GM19372 (cell line): Measurements from ENCODE around the gene GPALPP1.
"Not testable (repeated sequence)": the region's sequence is repeated elsewhere in the genome, so short reads cannot be mapped to it uniquely, and the experiment has no call there.

Experiments
- ATAC-seq: cut with Tn5 transposase; IDR thresholded peaks from one replicate; pipeline ENCODE4 v1.9.1; 2021; ENCODE audit warnings: mild to moderate bottlenecking, low read depth, moderate library complexity; ENCODE audit not compliant: unreplicated experiment

The GPALPP1 gene

DNA sequence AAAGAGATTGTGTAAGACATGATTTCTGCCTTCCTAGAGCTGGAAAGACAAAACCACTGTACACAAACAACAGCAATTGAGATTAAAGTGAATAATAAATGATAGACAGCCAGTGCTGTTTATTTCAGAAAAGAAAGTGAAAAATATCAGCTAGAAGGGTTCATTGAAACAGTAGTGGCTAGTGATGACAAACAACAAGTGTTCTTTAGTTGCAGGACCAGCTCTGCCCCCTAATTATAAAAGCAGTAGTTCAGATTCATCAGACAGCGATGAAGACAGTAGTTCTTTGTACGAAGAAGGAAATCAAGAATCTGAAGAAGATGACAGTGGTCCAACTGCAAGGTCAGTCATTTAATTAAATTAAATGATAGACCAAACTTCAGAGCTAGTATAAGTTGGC, 14.8 kb downstream of the GPALPP1 start:
- ATAC-seq = no peak

DNA sequence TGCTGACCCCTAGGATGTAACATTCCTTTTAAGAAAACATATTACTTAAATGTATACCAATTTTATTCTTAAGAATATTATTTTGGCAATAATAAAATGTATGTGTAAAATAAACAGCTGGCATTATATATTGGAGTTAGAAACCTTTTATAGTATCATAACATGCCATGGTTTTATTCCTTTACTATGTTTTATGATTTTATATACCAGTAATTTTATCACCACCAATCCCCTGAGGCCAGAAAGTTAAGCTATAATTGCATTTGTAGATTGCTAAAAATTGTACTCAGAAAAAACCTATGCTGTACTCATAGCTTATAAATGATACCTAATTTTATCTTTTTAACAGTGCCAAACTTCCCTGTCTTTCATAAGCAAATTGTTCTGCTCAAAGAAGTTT, 17.9 kb downstream of the GPALPP1 start:
- no peak for ATAC-seq

DNA sequence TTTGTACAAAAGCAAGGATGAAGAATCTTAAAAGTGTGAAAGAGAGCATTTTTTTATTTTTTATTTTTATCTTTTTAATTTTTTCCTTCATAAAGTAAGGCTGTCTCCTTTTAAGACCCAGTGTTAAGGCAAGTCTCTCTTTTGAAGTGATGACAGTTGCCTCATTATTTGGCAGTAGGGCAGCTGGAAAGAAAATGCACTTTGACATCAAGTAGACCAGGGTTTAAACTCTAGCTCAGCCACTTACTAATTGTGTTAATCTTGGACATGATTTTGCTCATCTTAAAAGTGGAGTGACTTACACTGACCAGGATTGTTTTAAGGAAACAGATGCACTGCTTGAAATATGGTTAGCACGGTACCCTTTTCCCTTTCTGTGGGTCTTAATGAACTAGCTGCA, 18.5 kb downstream of the GPALPP1 start:
- ATAC-seq = no peak

DNA sequence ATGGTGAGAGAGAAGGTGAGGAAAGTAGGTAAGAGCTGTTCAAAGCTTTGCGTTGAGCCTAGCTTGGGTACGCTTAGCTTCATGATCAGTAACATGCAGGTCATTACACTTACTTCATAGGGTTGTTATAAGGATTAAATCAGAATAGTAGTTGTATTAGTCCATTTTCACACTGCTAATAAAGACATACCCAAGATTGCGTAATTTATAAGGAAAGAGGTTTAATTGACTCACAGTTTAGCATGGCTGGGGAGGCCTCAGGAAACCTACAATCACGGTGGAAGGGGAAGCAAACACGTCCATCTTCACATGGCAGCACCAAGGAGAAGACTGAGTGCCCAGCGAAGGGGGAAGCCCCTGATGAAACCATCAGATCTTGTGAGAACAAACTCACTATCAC, 21.9 kb downstream of the GPALPP1 start:
- ATAC-seq = no peak

DNA sequence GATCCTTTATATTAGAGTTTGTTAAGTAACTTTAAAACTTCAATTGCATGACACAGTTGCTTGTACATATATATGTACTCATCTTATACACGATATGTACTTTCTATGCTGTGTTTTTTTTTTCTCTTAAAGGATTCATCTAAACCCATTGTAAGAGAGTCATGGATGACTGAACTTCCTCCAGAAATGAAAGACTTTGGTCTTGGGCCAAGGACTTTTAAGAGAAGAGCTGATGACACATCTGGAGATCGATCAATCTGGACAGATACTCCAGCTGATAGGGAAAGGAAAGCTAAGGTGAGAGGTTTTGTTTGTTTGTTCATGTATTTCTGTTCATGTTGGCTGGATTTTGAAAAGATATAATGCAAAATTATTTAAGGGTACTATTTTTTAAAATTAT, 26.0 kb downstream of the GPALPP1 start:
- no peak for ATAC-seq

DNA sequence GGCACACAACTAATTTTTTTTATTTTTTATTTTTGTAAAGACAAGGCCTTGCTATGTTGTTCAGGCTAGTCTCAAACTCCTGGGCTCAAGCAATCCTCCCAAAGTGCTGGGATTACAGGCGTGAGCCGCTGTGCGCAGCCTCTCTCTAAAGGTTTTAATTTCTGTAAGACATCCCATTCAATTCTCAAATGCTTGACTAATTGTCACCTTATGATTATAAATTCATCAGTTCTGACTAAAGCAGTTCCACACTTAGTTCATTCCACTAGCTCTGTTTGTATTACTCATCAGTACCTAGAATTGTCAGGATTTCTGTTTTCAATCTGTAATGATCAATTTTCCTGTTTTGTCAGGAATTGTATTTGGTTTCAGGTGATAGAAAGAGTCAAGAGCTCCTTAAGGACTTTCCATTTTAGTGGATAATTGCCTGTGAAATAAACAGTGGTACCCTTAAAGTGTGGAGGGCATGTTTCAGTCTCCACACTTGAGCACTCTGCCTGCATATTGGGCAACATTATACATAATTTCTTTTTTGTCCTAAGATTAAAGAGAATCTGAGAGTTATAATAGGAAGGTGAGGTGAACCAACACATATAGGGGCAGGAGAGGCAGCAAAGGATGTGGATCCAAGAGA, 27.6 kb downstream of the GPALPP1 start:
- no peak for ATAC-seq

DNA sequence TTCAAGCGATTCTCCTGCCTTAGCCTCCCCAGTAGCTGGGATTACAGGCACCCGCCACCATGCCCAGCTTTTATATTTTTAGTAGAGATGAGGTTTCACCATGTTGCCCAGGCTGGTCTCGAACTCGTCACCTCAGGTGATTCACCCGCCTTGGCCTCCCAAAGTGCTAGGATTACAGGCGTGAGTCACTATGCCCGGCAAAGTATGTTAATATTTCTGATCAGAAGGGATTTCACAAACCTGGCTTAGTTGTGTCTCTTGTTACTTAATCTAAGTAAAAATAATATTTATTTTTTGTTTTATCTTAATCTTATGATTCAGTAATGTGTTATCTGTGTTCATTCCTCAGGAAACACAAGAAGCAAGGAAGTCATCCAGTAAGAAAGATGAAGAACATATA, 30.6 kb downstream of the GPALPP1 start:
- not testable (repeated sequence) for ATAC-seq

DNA sequence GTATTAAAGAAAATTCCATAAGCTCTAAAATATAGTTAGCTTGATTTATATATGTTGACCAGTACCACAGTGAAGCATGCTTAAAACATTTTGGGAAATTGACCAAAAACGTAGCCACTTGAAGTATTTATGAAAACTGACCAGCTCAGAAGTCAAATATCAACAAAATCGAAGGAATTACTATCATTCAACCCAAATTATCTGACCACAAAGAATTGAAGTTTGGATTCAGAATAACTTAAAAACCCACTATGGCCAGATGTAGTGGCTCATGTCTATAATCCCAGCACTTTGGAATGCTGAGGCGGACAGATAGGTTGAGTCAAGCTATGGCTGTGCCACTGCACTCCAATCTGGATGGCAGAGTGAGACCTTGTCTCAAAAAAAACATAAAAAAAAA, 31.9 kb downstream of the GPALPP1 start:
- no peak for ATAC-seq

DNA sequence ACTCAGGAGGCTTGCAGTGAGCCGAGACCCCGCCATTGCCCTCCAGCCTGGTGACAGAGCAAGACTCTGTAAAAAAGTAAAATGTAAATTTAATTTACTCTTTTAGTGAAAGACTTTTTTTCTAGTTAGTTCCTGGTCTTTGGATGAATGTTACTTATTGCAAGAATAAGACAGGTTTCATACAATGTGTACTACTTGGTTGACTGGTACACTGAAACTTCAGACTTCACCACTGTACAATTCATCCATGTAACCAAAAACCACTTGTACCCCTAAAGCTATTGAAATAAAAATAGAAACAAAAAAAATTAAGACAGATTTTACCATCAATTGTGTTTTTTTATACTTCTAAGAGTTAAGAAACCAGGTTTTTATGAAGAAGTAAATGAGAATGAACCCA, 35.5 kb downstream of the GPALPP1 start:
- no peak for ATAC-seq

DNA sequence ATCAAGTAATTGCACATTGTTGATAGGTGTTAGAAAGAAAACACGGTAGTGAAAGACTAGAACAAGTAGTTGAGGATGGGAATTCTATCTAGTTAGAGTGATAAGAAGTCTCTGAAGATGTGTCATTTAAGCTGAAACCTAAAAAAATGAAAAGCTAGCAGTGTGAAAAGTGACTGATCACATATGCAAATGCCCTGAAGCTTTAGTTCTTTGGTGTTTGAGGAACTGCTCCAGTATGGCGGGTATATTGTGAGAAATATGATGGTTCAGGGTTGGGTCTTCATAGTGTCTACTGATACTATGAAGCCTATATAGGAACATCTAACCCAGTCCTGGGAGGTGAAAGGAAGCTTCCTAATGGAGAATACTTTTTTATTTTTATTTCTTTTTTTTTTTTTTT, 45.0 kb downstream of the GPALPP1 start:
- no peak for ATAC-seq

DNA sequence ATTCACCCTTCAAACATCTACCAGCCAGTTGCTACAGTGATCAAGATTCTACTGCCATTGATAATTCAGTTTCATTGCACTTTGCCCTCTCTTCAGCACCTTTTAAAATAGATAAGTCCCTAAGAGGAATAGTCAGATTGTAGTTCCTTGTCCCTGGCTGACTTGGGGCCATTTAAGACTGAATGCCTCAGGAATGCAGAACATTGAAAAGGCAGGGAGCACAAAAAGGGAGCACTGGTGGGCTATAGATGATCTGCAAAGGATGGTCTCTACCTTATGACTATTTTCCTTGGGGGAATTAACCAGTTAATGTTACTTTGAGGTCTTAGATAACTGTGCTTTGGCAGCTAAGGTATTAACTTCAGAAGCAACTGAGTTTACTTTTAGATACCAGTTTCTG, 46.9 kb downstream of the GPALPP1 start:
- no peak for ATAC-seq

DNA sequence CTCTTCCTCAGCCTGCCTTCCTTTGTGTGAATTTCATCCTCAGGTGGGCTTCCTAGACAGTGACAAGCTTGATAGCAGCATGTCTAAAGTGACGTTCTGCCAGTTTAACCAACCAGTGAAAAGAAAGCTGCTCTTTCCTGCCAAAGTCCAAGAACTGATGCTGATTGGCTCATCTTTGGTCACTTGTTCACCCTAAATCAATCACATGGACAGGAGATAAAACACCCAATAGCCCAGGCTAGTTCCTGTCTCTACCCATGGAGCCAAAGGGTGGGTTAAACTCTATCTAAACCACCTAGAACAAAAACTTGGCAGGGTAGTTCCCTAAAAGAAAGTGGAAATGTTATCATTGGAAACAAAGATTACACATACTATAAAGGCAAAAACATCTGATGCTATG, 50.8 kb downstream of the GPALPP1 start:
- ATAC-seq = no peak

DNA sequence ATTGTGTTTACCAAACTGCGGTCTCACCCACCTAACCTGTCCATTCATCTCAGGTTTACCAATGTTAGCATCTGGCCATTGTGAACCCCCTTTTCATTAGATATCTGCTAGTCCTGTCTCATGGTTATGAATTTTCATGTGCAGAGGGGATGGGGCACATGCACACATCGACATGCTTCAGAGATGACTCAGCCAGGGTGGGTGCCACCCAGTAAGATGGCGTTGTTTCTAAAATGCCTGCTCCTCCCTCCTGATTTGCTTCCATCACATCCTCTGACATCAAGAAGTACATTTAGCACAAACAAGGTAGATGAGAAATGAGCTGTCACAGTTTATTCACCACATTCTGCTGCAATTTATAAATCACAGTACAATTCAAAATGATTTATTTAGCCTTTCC, 51.3 kb downstream of the GPALPP1 start:
- no peak for ATAC-seq

DNA sequence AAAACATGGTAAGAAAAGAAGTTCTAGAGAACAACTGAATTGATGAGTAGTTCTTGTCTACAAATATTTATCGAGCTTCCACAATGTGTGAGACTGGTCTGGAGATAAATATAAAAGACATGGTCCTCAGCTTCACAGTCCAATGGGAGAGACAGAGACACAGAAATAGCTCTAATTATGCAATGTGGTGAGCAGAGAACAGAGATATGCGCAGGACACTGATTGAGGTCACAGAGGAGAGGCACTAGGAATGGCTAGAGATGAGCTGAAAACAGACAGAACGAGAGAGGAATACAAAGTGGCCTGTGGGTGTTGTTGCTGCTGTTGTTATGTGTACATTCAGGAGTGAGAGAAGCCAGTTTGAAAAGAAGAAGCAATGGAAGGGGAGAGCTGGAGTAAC, 53.2 kb downstream of the GPALPP1 start:
- ATAC-seq = no peak

DNA sequence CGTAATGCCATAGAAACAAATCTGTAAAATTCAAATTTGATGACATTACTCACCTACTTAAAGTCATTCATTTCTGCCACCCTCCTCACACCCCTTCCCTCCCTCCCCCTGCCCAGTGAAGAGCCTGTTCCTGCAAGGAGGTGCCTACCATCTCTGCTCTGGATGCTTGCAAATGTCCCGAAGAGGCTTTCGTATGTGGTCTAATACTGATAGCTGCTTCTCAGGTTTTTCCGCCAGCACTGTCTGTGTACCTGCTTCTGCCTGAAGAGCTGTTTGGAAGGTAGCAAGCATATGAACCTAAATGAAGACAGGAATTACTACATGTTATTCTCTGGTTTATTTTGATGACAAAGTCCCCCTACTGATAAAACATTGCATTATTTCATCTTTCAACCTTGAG, 57.1 kb downstream of the GPALPP1 start:
- ATAC-seq = no peak

DNA sequence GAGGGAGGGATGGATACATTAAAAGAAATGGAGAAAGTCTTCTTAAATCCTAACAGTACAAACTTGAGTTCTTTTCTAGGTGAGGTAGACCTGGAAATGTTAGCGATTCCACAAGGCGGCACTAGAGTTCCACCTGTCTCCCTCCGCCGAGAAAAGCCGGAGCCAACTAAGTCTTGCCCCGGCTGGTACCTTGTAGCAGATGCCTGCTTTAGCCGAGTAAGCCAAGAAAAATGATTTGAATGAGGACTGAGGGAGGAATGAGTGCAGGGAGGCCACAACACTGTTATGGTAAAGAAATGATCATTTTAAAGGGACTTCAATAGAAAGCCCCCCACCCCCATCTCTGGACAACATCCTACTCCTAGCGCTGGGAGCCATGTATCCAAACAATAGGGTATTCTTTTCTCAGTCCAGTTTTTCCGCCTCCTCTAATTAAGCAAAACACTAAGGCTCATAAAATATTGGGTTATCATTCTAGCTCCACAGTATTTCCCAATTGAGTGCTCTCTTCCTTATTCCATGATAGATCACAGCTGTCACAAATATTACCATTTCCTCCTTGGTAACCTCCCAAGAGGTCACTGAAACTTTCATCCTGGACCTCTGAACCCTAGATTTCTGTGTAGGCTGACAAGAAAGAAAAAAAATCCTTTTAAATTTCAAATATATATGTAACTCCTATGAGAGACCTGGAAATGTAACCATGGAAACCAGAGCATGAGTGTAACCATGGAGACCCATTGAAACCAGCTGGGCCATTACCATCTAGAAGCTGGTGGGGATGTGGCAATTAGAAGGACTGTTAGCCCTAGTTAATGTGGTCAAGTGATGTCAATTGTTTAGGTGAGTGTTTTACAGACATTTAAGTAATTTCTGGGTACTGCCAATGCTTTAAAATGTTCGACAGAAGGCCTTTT, 58.3 kb downstream of the GPALPP1 start:
- ATAC-seq = peak; percentile 78

DNA sequence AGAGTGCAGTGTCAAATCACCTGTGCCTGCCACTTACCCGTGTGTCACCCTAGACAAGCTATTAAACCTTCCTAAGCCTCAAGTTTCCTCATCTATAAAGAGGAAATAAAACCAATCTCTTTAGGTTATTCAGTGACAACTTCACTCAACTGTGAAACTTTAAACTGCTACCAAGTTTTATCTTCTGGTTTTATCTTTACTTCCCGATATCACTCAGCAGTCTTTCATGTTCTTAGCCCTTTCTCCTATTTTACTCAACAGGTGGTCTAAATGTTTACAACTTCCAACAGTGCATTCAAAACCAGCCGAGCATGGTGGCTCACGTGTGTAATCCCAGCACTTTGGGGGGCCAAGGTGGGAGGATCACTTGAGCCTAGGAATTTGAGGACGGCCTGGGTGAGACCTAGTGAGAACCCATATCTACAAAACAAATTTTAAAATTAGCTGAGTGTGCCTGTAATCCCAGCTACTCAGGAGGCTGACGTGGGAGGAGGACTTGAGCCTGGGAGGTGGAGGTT, 59.6 kb downstream of the GPALPP1 start:
- no peak for ATAC-seq

DNA sequence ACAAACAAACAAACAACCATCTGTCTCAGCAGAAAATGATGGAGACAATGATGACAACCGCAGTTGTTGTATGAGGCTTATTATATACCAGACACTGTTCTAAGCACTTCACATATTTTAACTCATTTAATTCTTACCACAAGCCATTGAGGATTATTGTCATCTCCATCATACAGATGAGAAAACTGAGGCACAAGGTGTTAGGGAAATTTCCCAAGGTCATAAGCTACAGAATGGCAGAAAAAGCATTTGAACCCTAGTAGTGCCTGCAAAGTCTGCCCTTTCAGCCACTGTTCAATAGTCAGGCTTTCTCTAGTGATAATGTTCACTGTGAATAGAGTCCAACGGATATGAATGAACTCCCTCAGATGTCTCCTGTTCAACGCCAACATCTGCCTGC, 60.1 kb downstream of the GPALPP1 start:
- ATAC-seq = no peak

DNA sequence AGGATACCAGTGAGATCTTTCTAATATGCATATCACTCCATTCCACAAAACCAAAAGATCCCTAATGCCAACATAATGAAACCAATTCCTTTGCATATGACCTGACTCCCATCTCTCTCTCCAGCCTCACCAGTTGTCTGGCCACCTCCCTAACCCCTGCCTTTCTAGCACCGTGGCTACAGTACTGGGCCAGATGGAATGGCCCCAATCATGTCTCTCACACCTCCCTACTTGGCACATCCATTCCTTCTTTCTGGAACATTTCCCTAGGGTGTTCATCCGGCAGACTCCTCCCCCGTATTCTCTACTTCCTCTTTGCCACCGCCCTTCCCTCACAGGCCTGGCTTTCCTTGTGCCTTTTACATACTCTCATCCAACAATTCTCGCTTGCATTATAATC, 62.0 kb downstream of the GPALPP1 start:
- ATAC-seq = no peak

DNA sequence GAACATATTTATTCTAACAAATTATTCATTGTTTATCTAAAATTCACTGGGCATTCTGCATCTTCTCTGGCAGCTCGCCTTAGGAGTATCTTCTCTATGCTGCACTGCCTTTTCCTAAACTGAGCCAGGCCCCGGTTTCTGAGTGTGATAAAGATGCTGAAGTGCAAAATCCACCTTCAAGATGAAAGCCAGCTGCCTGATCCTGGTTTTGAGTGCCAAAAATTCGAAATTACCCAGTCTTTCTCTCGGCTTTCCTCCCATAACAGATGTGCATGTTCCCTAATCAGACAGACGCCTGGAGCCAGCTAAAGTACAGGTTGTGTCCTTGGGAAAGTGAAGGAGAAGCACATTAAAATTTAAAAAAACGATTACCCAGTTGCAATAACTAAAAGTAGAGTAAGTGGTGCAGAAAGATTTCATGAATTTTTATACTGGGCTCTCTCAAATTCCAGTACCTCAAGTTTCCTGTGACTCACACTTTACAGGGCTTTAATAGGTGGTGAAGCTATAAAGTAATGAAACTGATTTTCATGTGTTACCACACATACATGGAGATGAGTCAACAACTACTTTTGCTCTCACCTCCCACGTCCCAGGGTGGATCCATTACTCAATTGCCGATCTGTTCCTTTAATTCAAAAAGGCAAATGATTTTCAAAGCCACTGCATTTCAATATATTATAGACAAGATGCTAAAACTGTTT, 66.0 kb downstream of the GPALPP1 start:
- ATAC-seq = no peak

DNA sequence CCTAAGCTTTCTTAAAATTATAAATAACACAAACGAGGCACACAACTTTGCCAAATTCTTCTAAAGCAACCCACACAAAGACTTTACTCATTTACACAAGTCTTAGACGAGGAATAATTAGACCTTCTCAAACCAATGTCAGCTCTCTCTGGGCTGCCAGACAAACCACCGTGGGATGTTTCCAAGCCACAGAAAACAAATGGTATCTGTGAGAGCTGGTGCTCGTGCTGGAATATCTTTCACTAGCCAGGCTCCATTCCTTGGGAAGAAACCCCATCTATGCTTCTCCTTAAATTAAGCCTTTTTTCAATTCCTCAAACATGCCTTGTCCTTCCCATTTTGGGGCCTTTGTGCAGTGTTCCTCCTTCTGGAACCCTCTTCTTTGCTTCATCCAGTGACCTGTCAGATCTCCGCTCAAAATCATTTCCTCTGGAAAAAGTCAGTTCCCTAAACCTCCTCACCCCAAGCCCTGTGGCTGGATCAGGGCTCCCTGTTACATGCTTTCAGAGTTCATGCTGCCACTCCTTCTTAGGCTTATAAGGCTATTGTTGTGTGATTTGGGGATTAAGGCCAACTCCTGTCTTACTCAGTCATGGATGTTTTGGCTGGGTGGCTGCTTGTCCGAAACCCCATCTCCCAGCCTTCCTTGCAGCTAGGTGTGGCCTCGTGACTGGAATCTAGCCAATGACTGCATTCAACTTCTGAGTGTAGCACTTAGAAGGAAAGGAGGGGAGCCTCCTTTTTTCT, 66.7 kb downstream of the GPALPP1 start:
- no peak for ATAC-seq
